Fibroblast of lung (primary cell): Measurements from ENCODE around the gene ZNF454. TPM values are rescaled to one million over a fixed set of nuclear protein-coding genes. Genes with fewer than 3 reads are reported as not detected.
A peak's percentile ranks its signal among the peaks of the same experiment; 100 is the strongest.

Experiments used
- DNase-seq, 2 donors: peaks; one replicate each; pipeline versions ENCODE4 v3.0.0 to v3.0.0-alpha.2; 2010; ENCODE audit warnings: low read depth in 2 of 2
- H2AFZ ChIP-seq: 2 replicates; pipeline ENCODE4 v1.5.1; 2012; ENCODE audit warnings: low read length, control low read depth, inconsistent platforms
- H3K27ac ChIP-seq: 2 replicates; pipeline ENCODE4 v1.5.1; 2011; ENCODE audit warnings: low read length, control low read depth; ENCODE audit not compliant: insufficient read depth
- H3K27me3 ChIP-seq: 2 replicates; pipeline ENCODE4 v1.5.1; 2011; ENCODE audit warnings: mild to moderate bottlenecking, low read length; ENCODE audit not compliant: control insufficient read depth, insufficient read depth
- H3K36me3 ChIP-seq: 2 replicates; pipeline ENCODE4 v1.5.1; 2011; ENCODE audit warnings: low read length; ENCODE audit not compliant: control insufficient read depth, insufficient read depth
- H3K4me1 ChIP-seq: 2 replicates; pipeline ENCODE4 v1.5.1; 2011; ENCODE audit warnings: low read length; ENCODE audit not compliant: control insufficient read depth, insufficient read depth; ENCODE audit errors: extremely low read depth
- H3K4me2 ChIP-seq: 2 replicates; pipeline ENCODE4 v1.5.1; 2011; ENCODE audit warnings: low read length, control low read depth; ENCODE audit not compliant: insufficient read depth; ENCODE audit errors: extremely low read depth
- H3K4me3 ChIP-seq, 4 experiments: fragments of 200-600 bp in 1 of 4; sonication (generic) in 1 of 4; replicated peaks in 1 of 4; 2 replicates each; pipeline ENCODE4 v1.5.1; 2011 to 2016; ENCODE audit warnings: low read length in 4 of 4, low read depth in 3 of 4, mild to moderate bottlenecking in 3 of 4, control low read depth in 2 of 4, inconsistent platforms in 1 of 4, mixed read lengths in 1 of 4; ENCODE audit not compliant: insufficient read depth in 1 of 4; ENCODE audit errors: control extremely low read depth in 1 of 4
- H3K79me2 ChIP-seq: 2 replicates; pipeline ENCODE4 v1.5.1; 2012; ENCODE audit warnings: mild to moderate bottlenecking, low read length, inconsistent platforms; ENCODE audit not compliant: control insufficient read depth, insufficient read depth
- H3K9ac ChIP-seq: 2 replicates; pipeline ENCODE4 v1.5.1; 2011; ENCODE audit warnings: mild to moderate bottlenecking, low read length, control low read depth; ENCODE audit not compliant: insufficient read depth
- H3K9me3 ChIP-seq: 2 replicates; pipeline ENCODE4 v1.5.1; 2012; ENCODE audit warnings: low read depth, low read length; ENCODE audit not compliant: control insufficient read depth, insufficient read depth
- H4K20me1 ChIP-seq: 2 replicates; pipeline ENCODE4 v1.5.1; 2011; ENCODE audit warnings: low read length; ENCODE audit not compliant: control insufficient read depth, insufficient read depth; ENCODE audit errors: extremely low read depth
- EZH2 ChIP-seq: IDR thresholded peaks from 2 replicates; pipeline ENCODE4 v1.5.1; 2012; ENCODE audit warnings: low read length, control low read depth, mild to moderate bottlenecking; ENCODE audit errors: missing control alignments
- polyA minus RNA-seq: library from RNA; depleted of rRNA, polyadenylated mRNA; stranded (reverse); fragments of >200 nt; gene quantifications from 2 replicates; pipeline ENCODE4 v1.2.3, GENCODE V29; 2011; ENCODE audit warnings: low replicate concordance
- polyA plus RNA-seq, 2 donors: library from polyadenylated mRNA; depleted of rRNA in 1 of 2; stranded (reverse) in 1 of 2; unstranded in 1 of 2; fragments of >200 nt; gene quantifications; 2 replicates each; pipeline ENCODE4 v1.2.1, GENCODE V29; 2011 to 2012; ENCODE audit warnings: missing spikeins in 1 of 2
- total RNA-seq: library from RNA; depleted of rRNA; stranded (reverse); fragments of >200 nt; gene quantifications from 2 replicates; pipeline ENCODE4 v1.2.1, GENCODE V29; 2014
- TF ChIP-seq, protein P1 (sequence below), 2 donors: IDR thresholded peaks in 1 of 2; conservative IDR thresholded peaks in 1 of 2; 1 replicate in 1 of 2; 2 replicates in 1 of 2; pipeline ENCODE4 v1.5.1; 2011 to 2012; ENCODE audit warnings: low read length in 2 of 2, control low read depth in 1 of 2, inconsistent platforms in 1 of 2, low read depth in 1 of 2, mild to moderate bottlenecking in 1 of 2

The ZNF454 gene
- total RNA-seq (3.1 and 3.3 TPM in 2 replicates), polyA plus RNA-seq (0.59 and 0.64 TPM in 2 replicates), polyA minus RNA-seq (not detected in 2 replicates)
- 0.59 and 0.69 TPM in 2 replicates for polyA plus RNA-seq (2012)

DNA sequence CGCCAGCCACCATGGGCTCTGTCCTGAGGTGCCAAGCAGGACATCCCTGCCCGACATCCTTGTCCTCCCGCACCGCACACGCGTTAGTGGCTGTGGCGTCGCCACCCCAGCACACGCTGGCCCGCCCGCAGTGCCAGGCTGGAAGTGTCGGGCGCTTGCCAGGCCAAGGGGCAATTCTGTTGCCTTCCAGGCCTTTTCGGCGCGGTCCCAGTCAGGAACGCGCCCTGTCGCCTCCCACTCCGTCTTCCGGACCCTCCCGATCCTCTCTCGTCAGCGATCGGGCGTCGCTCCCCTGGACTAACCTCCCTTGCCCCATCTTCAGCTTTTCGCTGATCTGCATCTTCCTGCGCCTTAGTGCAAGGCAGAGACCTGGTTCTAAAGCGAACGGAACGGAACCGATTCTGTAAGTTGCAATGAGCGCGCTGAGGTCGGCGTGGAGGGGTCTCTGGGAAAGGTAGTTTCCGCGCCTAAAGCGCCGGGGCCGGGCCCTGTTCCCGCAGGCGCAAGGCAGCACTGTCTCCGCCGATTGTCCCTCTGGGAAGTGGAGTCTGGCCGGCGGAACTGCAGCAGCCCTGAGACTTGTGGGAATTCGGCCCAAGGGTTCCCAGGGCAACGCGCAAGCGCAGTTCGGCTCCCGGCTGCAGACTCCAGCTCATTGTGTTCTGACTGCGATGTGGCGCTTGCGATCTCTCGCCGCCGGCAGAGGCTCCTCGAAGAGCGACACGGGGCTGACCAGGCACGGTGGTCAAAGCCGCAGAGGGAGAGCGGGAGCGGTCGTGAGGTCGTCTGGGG, at the start of gene ZNF454:
Gene ZNF454, plus strand, starts transcription at position 630 of the 792 bp plus-strand sequence. CDS start 1,594 bp downstream, outside the sequence.
- no peaks in the 10 kb centered on the region for H3K4me1 ChIP-seq
- peak within 1 kb of the TSS; percentile 75 for H3K4me2 ChIP-seq
- no peak within 1 kb of the TSS for H3K27ac ChIP-seq
- no peaks in the 10 kb centered on the region for H3K79me2 ChIP-seq
- H3K27me3 ChIP-seq: no peaks in the 10 kb centered on the region
- H3K36me3 ChIP-seq: no peaks in the 10 kb centered on the region
- H4K20me1 ChIP-seq: no peaks in the 10 kb centered on the region
- H3K4me3 ChIP-seq: peak within 1 kb of the TSS; percentile 36 to 88 (median 64)
- H3K9ac ChIP-seq: peak within 1 kb of the TSS; percentile 42
- H3K9me3 ChIP-seq: no peaks in the 10 kb centered on the region
- DNase-seq: peak; percentile 94 to 97
- peak within 1 kb of the TSS; percentile 79 for H2AFZ ChIP-seq
- no peak for TF ChIP-seq EZH2
- TF ChIP-seq, protein P1, sequence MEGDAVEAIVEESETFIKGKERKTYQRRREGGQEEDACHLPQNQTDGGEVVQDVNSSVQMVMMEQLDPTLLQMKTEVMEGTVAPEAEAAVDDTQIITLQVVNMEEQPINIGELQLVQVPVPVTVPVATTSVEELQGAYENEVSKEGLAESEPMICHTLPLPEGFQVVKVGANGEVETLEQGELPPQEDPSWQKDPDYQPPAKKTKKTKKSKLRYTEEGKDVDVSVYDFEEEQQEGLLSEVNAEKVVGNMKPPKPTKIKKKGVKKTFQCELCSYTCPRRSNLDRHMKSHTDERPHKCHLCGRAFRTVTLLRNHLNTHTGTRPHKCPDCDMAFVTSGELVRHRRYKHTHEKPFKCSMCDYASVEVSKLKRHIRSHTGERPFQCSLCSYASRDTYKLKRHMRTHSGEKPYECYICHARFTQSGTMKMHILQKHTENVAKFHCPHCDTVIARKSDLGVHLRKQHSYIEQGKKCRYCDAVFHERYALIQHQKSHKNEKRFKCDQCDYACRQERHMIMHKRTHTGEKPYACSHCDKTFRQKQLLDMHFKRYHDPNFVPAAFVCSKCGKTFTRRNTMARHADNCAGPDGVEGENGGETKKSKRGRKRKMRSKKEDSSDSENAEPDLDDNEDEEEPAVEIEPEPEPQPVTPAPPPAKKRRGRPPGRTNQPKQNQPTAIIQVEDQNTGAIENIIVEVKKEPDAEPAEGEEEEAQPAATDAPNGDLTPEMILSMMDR (conservative IDR thresholded peaks at IDR 0.05 in 1 of 2, IDR thresholded peaks at IDR 0.05 in 1 of 2; ENCODE audit: low read depth in 1 of 2, low read length in 2 of 2): no peak

DNA sequence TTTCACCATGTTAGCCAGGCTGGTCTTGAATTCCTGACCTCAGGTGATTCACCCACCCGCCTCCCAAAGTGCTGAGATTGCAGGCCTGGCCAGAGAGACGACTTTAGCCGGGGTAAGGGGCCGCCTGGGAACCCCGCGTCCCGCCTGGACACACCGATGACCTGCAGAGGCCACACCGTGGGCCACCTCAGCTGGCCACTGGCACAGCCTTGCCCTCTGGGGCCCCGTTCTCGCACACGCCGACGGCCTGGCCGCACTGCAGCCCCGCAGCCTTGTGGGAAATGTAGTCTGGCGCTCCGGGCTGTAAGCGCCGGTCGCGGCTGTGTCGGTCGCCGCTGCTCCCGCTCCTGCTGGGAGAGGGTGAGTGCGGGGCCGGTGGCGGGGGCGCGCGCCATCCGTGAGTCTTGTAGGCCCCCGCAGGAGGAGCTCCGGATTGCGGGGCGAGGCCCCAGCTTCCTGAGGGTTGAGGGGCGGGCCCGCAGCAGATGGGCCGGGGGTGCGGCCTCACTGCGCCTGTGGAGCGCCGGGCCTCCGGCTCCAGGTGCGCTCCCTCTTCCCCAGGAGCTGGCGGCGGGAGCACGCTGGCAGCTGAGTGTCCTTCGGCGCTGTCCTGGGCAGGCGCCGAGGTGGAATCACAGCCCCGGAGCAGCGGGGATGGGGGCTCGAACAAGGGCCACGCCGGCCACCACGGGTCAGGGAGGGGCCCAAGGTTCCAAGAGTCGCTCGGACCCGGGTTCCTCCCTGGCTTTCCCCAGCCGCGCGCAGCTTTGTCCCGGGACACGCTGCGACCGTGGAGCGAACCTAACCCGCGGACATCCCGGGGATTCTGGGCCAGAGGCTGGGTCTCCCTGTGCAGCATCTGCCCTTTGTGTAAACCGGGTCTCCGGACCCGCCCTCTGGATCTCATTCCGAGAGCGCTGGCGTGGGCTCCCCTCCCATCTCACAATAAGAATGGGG, 45.1 kb upstream of the ZNF454 start, which contains the start of gene ZFP2:
Gene ZFP2, plus strand, starts transcription at position 299 of the 957 bp plus-strand sequence. CDS start 35,401 bp downstream, outside the sequence.
- Histone ChIP-seq H3K27me3 (no peaks in the 10 kb centered on the region), H3K4me2 (peak within 1 kb of the TSS; percentile 75), H3K36me3 (no peaks in the 10 kb centered on the region), H3K79me2 (no peaks in the 10 kb centered on the region), H3K27ac (no peak within 1 kb of the TSS), H3K4me1 (no peaks in the 10 kb centered on the region), H4K20me1 (no peaks in the 10 kb centered on the region), H3K9me3 (no peaks in the 10 kb centered on the region), H2AFZ (peak within 1 kb of the TSS; percentile 69), H3K4me3 (peak within 1 kb of the TSS; percentile 55 to 71 (median 66)), H3K9ac (peak within 1 kb of the TSS; percentile 46)
- peak; percentile 57 to 67 for DNase-seq
- no peak for TF ChIP-seq EZH2
- TF ChIP-seq, protein P1 (conservative IDR thresholded peaks at IDR 0.05 in 1 of 2, IDR thresholded peaks at IDR 0.05 in 1 of 2; ENCODE audit: low read depth in 1 of 2, low read length in 2 of 2): no peak
